Muscle layer of duodenum (tissue), 2 donors: Measurements from ENCODE around the gene ENDOD1.

Experiments used
- H3K27ac ChIP-seq: one replicate; pipeline ENCODE4 v1.7.0; 2013; ENCODE audit warnings: mild to moderate bottlenecking, low read length
- H3K27me3 ChIP-seq: one replicate; pipeline ENCODE4 v1.7.0; 2013; ENCODE audit warnings: low read depth, mild to moderate bottlenecking, control low read depth, low read length
- H3K36me3 ChIP-seq, 2 donors: one replicate each; pipeline ENCODE4 v1.7.0; 2013; ENCODE audit warnings: low read length in 2 of 2, control low read depth in 1 of 2, mild to moderate bottlenecking in 1 of 2; ENCODE audit not compliant: insufficient read depth in 2 of 2, control insufficient read depth in 1 of 2
- H3K4me1 ChIP-seq, 2 donors: one replicate each; pipeline ENCODE4 v1.7.0; 2013; ENCODE audit warnings: low read length in 2 of 2, mild to moderate bottlenecking in 2 of 2, control low read depth in 1 of 2, moderate library complexity in 1 of 2; ENCODE audit not compliant: insufficient read depth in 2 of 2, control insufficient read depth in 1 of 2
- H3K4me3 ChIP-seq, 2 donors: one replicate each; pipeline ENCODE4 v1.7.0; 2013; ENCODE audit warnings: low read length in 2 of 2, low read depth in 1 of 2, mild to moderate bottlenecking in 1 of 2
- H3K9me3 ChIP-seq, 2 donors: one replicate each; pipeline ENCODE4 v1.7.0; 2013; ENCODE audit warnings: low read length in 2 of 2, control low read depth in 1 of 2, mild to moderate bottlenecking in 1 of 2; ENCODE audit not compliant: control insufficient read depth in 1 of 2
- donor health status: healthy.

ENDOD1 gene

DNA sequence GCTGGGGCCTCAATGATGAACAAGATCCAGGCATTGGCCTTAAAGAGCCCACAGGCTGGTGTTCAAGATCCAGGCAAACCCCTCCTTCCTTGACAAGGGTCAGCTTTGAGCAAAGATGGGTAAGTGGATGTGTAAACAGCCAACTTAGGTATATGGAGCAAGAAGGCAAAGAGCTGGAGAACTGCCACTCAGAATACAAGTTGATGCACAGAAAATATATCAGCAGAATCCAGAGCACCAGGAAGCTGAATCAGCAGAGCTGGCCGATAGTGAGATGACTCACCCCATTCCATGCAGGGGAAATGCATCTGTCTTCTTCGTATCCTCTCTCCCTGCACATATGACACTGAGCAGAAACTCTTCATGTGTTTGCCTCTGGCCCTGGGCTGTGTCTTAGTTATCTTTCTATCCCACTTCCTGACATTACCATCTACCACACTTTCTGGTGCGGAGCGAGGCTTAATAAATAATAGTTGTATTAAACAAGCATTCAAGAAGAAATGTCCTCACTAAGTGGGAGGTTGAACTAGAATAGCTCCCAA lies 57.8 kb downstream of the ENDOD1 start:
- no peaks in the 10 kb centered on the region for H3K36me3 ChIP-seq
- no peaks in the 10 kb centered on the region for H3K27me3 ChIP-seq
- no peak overlapping the region for H3K4me3 ChIP-seq
- H3K9me3 ChIP-seq: no peaks in the 10 kb centered on the region
- H3K4me1 ChIP-seq: peaks cover 10 to 29% of the 10 kb centered on the region in 2 donors
- H3K27ac ChIP-seq: peak overlapping the region; percentile 10

DNA sequence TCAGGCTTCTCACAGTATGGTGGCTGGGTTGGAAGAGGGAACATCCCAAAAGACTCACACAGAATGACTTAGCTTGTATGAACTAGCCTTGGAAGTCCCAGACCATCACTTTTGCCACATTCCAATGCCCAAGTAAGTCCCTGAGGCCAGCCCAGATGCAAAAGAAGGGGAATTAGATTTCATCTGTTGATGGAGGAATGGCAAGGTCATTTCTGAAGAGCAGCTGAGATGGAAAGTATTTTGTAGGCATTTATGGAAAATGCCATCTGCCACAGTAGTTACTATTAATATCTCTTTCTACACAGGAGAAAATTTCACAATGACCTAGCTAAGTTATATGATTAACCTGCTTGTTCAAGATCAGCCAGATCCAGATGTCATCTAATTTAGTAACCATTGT lies 58.8 kb downstream of the ENDOD1 start:
- Histone ChIP-seq H3K4me1 (peaks cover 10 to 29% of the 10 kb centered on the region in 2 donors), H3K27me3 (no peaks in the 10 kb centered on the region), H3K36me3 (no peaks in the 10 kb centered on the region), H3K9me3 (no peaks in the 10 kb centered on the region), H3K27ac (no peak overlapping the region), H3K4me3 (no peak overlapping the region)

DNA sequence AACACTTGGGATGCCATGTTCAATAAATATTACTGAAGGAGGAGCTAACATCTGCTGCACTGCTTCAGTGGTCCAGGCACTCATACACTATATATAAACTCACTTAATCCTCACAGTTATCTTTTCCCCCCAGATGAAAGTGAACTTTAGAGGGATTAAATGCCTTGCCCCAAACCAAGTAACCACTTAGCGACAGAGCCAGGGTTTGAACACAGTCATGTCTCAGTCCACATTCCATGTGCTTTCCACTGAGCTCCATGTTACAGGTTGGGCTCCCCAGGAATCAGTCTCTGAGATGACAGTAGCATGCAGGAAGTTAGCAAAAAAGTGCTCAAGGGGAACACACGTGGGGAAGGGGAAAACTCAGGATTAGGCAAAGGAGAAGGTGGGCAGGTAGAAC lies 59.3 kb downstream of the ENDOD1 start:
- H3K36me3 ChIP-seq: no peaks in the 10 kb centered on the region
- no peaks in the 10 kb centered on the region for H3K27me3 ChIP-seq
- no peak overlapping the region for H3K27ac ChIP-seq
- no peaks in the 10 kb centered on the region for H3K9me3 ChIP-seq
- H3K4me3 ChIP-seq: no peak overlapping the region
- H3K4me1 ChIP-seq: peaks cover 10 to 33% of the 10 kb centered on the region in 2 donors

DNA sequence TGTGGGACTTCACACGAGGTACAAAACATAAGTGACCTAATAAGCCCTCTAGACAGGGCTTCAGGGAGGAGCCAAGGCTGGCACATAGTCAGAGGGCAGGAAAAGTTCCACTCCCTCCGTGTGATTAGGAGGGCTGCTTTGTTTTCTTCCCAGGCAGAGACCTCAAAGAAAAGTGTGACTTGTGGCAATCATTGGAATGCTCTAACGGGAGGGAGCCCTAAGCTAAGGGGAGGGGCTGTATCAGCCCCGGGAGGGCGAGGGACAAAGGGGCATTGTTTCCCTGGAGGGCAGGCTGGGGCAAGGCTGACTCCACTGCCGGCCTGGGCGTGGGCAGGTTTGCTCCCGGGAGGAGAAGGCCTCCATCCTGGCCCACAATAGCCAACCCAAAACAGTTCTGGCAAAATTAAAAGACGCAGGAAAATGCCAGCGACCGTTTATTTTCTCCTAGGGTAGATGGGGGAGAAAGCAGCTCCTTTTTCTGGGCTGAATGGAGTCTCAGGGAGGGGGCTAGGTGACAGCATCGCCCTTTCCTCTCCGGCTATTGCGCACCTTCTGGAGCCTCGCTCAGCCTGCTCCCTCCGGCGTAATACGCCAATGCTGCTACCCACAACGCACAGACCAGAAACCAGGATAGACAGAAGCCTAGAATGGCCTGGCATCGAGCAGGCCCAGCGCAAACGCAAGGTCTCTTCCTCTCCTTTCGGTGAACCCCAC lies 60.2 kb downstream of the ENDOD1 start:
- Histone ChIP-seq H3K4me1 (peaks cover 10 to 33% of the 10 kb centered on the region in 2 donors), H3K36me3 (no peaks in the 10 kb centered on the region), H3K4me3 (peak overlapping the region; percentile 68 to 69), H3K27me3 (no peaks in the 10 kb centered on the region), H3K9me3 (no peaks in the 10 kb centered on the region), H3K27ac (peak overlapping the region; percentile 80)

DNA sequence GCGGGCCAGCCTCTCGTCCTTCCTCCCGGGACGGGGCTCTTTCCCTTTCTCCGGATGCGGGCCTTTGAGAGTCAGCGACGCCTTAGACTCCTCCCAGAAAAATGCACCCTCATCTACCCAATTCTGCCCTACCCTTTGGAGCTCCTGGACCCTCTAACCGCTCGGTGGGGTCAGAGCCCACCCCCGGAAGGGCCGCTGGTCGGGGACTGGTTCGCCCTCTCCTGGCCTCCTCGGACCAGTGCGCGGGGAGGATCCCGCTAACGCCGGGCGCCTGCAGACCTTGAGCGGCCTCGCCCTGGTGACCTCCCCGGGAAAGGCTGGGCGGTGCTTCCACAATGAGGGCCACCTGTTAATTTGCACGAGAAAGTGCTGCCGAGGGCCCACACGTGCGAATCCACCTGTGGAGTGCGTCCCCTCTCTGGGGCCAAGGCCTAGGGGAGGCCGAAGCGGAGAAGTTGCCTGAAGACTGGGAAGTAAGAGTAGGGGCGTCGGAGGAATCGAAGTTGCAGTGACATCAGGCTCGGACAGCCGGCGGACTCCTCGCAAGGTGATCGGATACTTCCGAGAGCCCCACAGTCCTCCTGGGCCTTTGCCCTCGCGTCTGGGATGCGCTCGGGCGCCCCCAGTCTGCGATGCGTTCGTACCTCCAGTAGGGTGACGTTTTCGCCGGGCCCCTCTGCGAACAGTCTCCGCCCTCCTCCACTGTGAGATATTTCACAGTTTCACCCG lies 61.5 kb downstream of the ENDOD1 start:
- no peaks in the 10 kb centered on the region for H3K27me3 ChIP-seq
- H3K4me1 ChIP-seq: peaks cover 10 to 33% of the 10 kb centered on the region in 2 donors
- no peaks in the 10 kb centered on the region for H3K36me3 ChIP-seq

DNA sequence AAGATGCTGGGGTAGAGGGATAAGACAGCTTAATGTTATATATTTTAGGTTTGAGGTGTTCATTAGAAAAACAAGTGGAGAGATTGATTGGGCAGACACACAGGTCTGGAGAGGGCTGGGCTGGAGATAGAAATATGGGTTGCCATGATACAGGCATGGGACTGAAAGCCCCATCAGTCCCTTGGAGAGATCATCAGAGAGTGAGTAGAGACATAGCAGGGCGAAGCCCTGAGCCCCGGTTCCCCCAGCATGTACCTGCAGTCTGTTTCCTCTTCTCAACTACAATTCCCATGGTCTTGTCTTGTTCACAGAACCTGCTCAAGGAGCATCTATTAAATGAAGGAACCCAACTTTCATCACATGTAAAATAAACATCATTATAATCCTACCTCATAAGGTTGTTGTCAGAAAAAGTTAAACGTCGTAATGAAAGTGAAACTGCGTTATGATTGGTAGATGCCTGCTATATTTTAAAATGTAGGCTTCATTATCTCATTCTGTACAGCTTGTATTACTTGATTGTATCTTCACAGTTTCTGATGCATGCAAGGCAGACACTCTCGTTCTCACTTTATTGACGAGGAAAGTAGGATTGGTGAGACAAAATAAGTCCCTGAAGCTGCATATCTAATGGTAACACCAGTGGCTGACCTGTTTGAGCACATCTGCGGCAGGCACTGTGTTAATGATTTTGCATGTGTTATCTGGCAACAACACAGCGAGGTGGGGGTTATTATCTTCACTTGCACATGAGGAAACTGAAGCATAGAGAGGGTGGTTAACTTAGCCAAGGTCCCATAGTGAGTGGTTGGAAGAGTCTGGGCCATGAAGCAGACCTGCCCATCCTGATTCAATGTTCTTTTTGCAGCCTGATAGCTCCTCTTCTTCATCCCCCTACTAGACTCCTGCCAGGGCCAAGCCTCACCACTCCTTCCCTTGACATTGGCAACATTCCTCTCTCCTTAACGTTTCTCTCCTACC lies 63.5 kb downstream of the ENDOD1 start:
- H3K27ac ChIP-seq: no peak overlapping the region
- H3K27me3 ChIP-seq: no peaks in the 10 kb centered on the region
- no peaks in the 10 kb centered on the region for H3K36me3 ChIP-seq
- H3K4me1 ChIP-seq: peaks cover 8 to 35% of the 10 kb centered on the region in 2 donors
- no peaks in the 10 kb centered on the region for H3K9me3 ChIP-seq
- peak overlapping the region in 1 of 2 donors; percentile 3 for H3K4me3 ChIP-seq

More for the DNA sequence above, 61.5 kb downstream of the ENDOD1 start:
- Histone ChIP-seq H3K4me3 (peak overlapping the region; percentile 68 to 69), H3K27ac (peak overlapping the region; percentile 80), H3K9me3 (no peaks in the 10 kb centered on the region)

DNA sequence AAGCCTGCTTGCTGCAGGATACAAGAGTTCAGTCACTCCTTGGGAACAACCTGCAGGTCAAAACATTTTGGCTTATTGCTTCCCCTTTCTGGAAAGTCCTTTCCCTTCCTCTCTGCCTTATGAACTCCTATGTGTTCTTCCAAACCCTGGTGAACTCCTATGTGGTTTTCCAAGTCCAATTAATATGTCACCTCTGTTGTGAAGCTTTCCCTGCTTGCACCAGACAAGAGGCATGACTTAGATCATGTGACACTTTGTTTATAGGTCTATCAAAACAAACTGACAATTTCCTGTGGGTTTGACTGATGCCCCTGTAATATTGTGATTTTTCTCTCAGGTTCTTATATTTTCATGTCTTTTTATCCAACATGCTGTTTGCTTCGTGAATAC lies 64.2 kb downstream of the ENDOD1 start:
- H3K27ac ChIP-seq: no peak overlapping the region
- no peak overlapping the region for H3K4me3 ChIP-seq
- H3K4me1 ChIP-seq: peaks cover 4 to 31% of the 10 kb centered on the region in 2 donors
- no peaks in the 10 kb centered on the region for H3K9me3 ChIP-seq
- no peaks in the 10 kb centered on the region for H3K36me3 ChIP-seq
- H3K27me3 ChIP-seq: no peaks in the 10 kb centered on the region

DNA sequence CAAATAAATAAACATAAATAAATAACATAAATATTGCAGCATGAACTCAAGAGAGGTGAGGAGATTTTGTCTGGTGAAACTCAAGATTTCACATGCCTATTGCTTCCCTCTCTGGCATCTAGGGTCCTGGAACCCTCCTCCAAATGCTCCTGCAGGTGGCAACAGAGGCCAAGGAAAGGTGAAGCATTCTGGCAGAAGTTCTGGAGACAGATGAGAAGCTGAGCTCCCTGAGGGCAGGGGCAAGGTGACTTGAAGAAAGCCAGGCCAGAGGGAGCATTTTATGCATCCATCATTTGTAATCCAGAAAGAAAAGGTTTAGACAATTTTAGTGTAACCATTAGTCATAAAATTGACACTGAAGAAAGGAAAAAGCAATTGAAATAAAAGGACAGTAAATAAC lies 64.9 kb downstream of the ENDOD1 start:
- H3K36me3 ChIP-seq: no peaks in the 10 kb centered on the region
- no peaks in the 10 kb centered on the region for H3K27me3 ChIP-seq
- no peak overlapping the region for H3K27ac ChIP-seq
- H3K4me1 ChIP-seq: peaks cover 4 to 27% of the 10 kb centered on the region in 2 donors
- no peak overlapping the region for H3K4me3 ChIP-seq
- H3K9me3 ChIP-seq: no peaks in the 10 kb centered on the region

DNA sequence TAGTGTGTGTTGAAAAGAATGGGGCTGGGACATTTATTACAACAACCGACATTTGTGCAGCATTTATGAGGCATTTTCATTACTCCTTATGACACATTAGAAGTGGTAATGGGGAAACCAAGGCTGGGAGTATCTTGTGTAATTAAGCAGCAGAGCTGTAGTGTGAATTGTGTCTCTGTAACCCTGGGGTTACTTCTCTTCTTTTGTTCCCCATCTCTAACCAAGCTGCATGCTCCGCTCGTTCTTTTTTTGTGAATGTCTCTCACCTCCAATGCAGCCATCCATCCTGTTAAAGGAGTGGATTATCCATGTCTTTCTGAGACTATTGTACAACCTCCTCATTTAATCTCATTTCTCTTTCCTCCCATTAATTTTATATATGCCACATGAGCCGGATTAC lies 65.7 kb downstream of the ENDOD1 start:
- Histone ChIP-seq H3K9me3 (no peaks in the 10 kb centered on the region), H3K27me3 (no peaks in the 10 kb centered on the region), H3K36me3 (no peaks in the 10 kb centered on the region), H3K27ac (no peak overlapping the region), H3K4me1 (peaks cover 4 to 21% of the 10 kb centered on the region in 2 donors), H3K4me3 (no peak overlapping the region)

DNA sequence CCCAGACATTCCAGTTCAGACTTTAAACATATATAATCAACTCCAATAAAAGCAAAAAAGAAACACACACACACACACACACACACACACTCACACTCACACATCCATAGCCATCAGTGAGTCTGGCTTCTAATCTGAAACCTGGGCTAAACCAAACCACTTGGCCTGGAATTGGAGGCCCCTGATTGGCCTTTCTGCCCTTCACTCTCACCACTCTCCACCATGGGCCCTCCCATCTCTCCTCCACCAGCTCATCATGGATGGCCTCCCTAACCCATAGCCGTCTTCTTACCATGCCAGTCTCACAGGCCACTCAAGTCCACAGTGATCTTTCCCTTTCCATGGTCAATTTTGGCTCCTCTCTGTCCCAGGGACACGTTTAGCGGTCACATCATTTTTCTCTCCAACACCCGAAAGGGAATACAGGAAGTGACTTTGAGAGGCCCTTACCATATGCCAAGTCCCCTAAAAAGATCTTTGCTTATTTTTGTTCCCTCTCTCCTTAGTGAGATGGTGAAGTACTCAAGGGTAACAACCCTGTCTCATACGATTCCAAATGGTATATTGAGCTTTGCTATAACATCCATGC lies 66.6 kb downstream of the ENDOD1 start:
- Histone ChIP-seq H3K27me3 (no peaks in the 10 kb centered on the region), H3K27ac (no peak overlapping the region), H3K9me3 (no peaks in the 10 kb centered on the region), H3K4me3 (no peak overlapping the region), H3K36me3 (no peaks in the 10 kb centered on the region), H3K4me1 (peaks cover 4 to 21% of the 10 kb centered on the region in 2 donors)
